PC-3 (cell line): Measurements from ENCODE around the gene IPMK. TPM values are rescaled to one million over a fixed set of nuclear protein-coding genes. Genes with fewer than 3 reads are reported as not detected.

Experiments used
- ATAC-seq: fragments of 200-7000 bp; cut with Tn5 transposase; 2 replicates; pipeline ENCODE4 v1.9.1; 2020; ENCODE audit warnings: mild to moderate bottlenecking, moderate library complexity
- BruUV-seq: library from RNA; stranded (reverse); fragments of 400-500 nt; replicated peaks from 2 replicates; lab custom pipeline; 2021; lab: Mats Ljungman, UMichigan
- CTCF ChIA-PET: fragments of 300-600 bp; sonication (Branson Sonifier 250); formaldehyde crosslinking; loops from one replicate; lab custom pipeline; 2022; ENCODE audit warnings: antibody characterized with exemption; lab: Charles Lee
- POLR2A ChIA-PET: fragments of 300-600 bp; sonication (Branson Sonifier 250); formaldehyde crosslinking; loops from one replicate; lab custom pipeline; 2022; ENCODE audit warnings: antibody characterized with exemption; ENCODE audit not compliant: unreplicated experiment; lab: Charles Lee
- DNase-seq: peaks from one replicate; pipeline ENCODE4 v3.0.0-alpha.2; 2015
- H2AFZ ChIP-seq: fragments of 300-600 bp; sonication (generic); 2 replicates; pipeline ENCODE4 v1.6.0; 2016; ENCODE audit warnings: antibody characterized with exemption, low read length
- H3F3A ChIP-seq: fragments of 300-600 bp; sonication (generic); one replicate; pipeline ENCODE4 v1.6.0; 2017; ENCODE audit warnings: antibody characterized with exemption, low read length, control low read depth, mild to moderate bottlenecking; ENCODE audit not compliant: unreplicated experiment
- H3K27ac ChIP-seq: fragments of 300-600 bp; sonication (generic); 2 replicates; pipeline ENCODE4 v1.5.1; 2016; ENCODE audit warnings: mild to moderate bottlenecking, low read length
- H3K27me3 ChIP-seq: fragments of 300-600 bp; sonication (generic); 2 replicates; pipeline ENCODE4 v1.6.1; 2016; ENCODE audit warnings: low read length, mixed read lengths
- H3K36me3 ChIP-seq: fragments of 300-600 bp; sonication (generic); 2 replicates; pipeline ENCODE4 v1.6.1; 2016; ENCODE audit warnings: low read depth, mixed run types, low read length, mixed read lengths
- H3K4me1 ChIP-seq: fragments of 300-600 bp; sonication (generic); 2 replicates; pipeline ENCODE4 v1.5.1; 2016; ENCODE audit warnings: low read length; ENCODE audit not compliant: insufficient read depth
- H3K4me2 ChIP-seq: fragments of 300-600 bp; sonication (generic); 2 replicates; pipeline ENCODE4 v1.6.0; 2016; ENCODE audit warnings: low read length
- H3K4me3 ChIP-seq: fragments of 300-600 bp; sonication (generic); 2 replicates; pipeline ENCODE4 v1.5.1; 2016; ENCODE audit warnings: mild to moderate bottlenecking, low read length, mixed read lengths
- H3K79me2 ChIP-seq: fragments of 300-600 bp; sonication (generic); 2 replicates; pipeline ENCODE4 v1.6.1; 2017; ENCODE audit warnings: low read length, mixed read lengths
- H3K9ac ChIP-seq: fragments of 300-600 bp; sonication (generic); 2 replicates; pipeline ENCODE4 v1.6.0; 2016; ENCODE audit warnings: mild to moderate bottlenecking, low read length
- H3K9me2 ChIP-seq: fragments of 300-600 bp; sonication (generic); replicated peaks from 2 replicates; pipeline ENCODE4 v1.6.1; 2016; ENCODE audit warnings: mixed run types, low read length, mixed read lengths
- H3K9me3 ChIP-seq: fragments of 300-600 bp; sonication (generic); 2 replicates; pipeline ENCODE4 v1.6.1; 2016; ENCODE audit warnings: low read length, mixed read lengths
- H4K20me1 ChIP-seq: fragments of 300-600 bp; sonication (generic); 2 replicates; pipeline ENCODE4 v1.6.1; 2016; ENCODE audit warnings: low read length, mixed read lengths
- CTCF ChIP-seq: fragments of 300-600 bp; sonication (generic); conservative IDR thresholded peaks from 2 replicates; pipeline ENCODE4 v1.5.1; 2017; ENCODE audit warnings: antibody characterized with exemption, low read depth, mild to moderate bottlenecking, low read length
- EZH2 ChIP-seq: fragments of 300-600 bp; sonication (generic); IDR thresholded peaks from one replicate; pipeline ENCODE4 v1.6.1; 2017; ENCODE audit warnings: antibody characterized with exemption, mild to moderate bottlenecking, low read length; ENCODE audit not compliant: unreplicated experiment
- EZH2phosphoT487 ChIP-seq: fragments of 300-600 bp; sonication (generic); IDR thresholded peaks from 2 replicates; pipeline ENCODE4 v1.6.1; 2018; ENCODE audit warnings: mild to moderate bottlenecking, antibody characterized with exemption, low read length, borderline replicate concordance
- intact Hi-C: fragments of 100-400 bp; cut with micrococcal nuclease; formaldehyde crosslinking; loops from 2 replicates; pipeline ENCODE4 v1.9.0; 2023
- total RNA-seq: library from RNA; depleted of rRNA; stranded (reverse); fragments of >200 nt; gene quantifications from 2 replicates; pipeline ENCODE4 v1.2.3, GENCODE V29; 2014

IPMK gene
- total RNA-seq, 1 experiment from 2014 or later: 7.1 TPM

GRCh38 chr10:58311026-58311425, 43.3 kb upstream of the IPMK start:
- H3K9me3 ChIP-seq: no peaks in the 10 kb centered on the region
- H4K20me1 ChIP-seq: no peaks in the 10 kb centered on the region
- ATAC-seq: no peak
- ChIA-PET POLR2A (no interaction called here), CTCF (no interaction called here)
- no peaks in the 10 kb centered on the region for H3F3A ChIP-seq
- H3K4me1 ChIP-seq: no peaks in the 10 kb centered on the region
- H3K27me3 ChIP-seq: peaks cover 23% of the 10 kb centered on the region; the same call in 1 of the 2 replicates
- no TSS peak for BruUV-seq
- H2AFZ ChIP-seq: no peak overlapping the region
- no peak overlapping the region for H3K4me2 ChIP-seq
- no peaks in the 10 kb centered on the region for H3K79me2 ChIP-seq
- intact Hi-C loops: no loop called here
- no peak overlapping the region for H3K27ac ChIP-seq
- H3K36me3 ChIP-seq: no peaks in the 10 kb centered on the region
- TF ChIP-seq EZH2phosphoT487 (no peak), CTCF (no peak), EZH2 (no peak)
- H3K9ac ChIP-seq: no peak overlapping the region
- DNase-seq: no peak
- H3K4me3 ChIP-seq: no peak overlapping the region
- H3K9me2 ChIP-seq: no peaks in the 10 kb centered on the region

- H3K4me3 ChIP-seq: no peak overlapping the region
- no peak overlapping the region for H3K27ac ChIP-seq
- no peaks in the 10 kb centered on the region for H3K9me3 ChIP-seq
- peaks cover 19% of the 10 kb centered on the region; the same call in 1 of the 2 replicates for H3K27me3 ChIP-seq
- intact Hi-C loops: no loop called here
- ChIA-PET CTCF (no interaction called here), POLR2A (no interaction called here)
- BruUV-seq: no TSS peak
- H2AFZ ChIP-seq: no peak overlapping the region
- DNase-seq (no peak), ATAC-seq (no peak)
- no peaks in the 10 kb centered on the region for H3K79me2 ChIP-seq
- H3F3A ChIP-seq: no peaks in the 10 kb centered on the region
- TF ChIP-seq EZH2phosphoT487 (no peak), CTCF (no peak), EZH2 (no peak)
- no peaks in the 10 kb centered on the region for H4K20me1 ChIP-seq
- H3K36me3 ChIP-seq: no peaks in the 10 kb centered on the region
- H3K9ac ChIP-seq: no peak overlapping the region
- H3K9me2 ChIP-seq: no peaks in the 10 kb centered on the region
- no peak overlapping the region for H3K4me2 ChIP-seq
- H3K4me1 ChIP-seq: no peaks in the 10 kb centered on the region
These were observed 40.0 kb upstream of the IPMK start for GRCh38 chr10:58307676-58308075.

- no peak for ATAC-seq
- POLR2A ChIA-PET: no interaction called here
- intact Hi-C loops: no loop called here
These were observed 38.1 kb upstream of the IPMK start for GRCh38 chr10:58305821-58306220.

More at GRCh38 chr10:58305821-58306220, 38.1 kb upstream of the IPMK start:
- no peak for TF ChIP-seq CTCF
- TF ChIP-seq EZH2: no peak
- Histone ChIP-seq H3K36me3 (no peaks in the 10 kb centered on the region), H3K9ac (no peak overlapping the region), H3K9me3 (no peaks in the 10 kb centered on the region), H3K4me2 (no peak overlapping the region), H2AFZ (no peak overlapping the region), H3K4me1 (no peaks in the 10 kb centered on the region), H3K9me2 (no peaks in the 10 kb centered on the region), H4K20me1 (no peaks in the 10 kb centered on the region), H3K27ac (no peak overlapping the region), H3K27me3 (peaks cover 19% of the 10 kb centered on the region; the same call in 1 of the 2 replicates), H3K79me2 (no peaks in the 10 kb centered on the region), H3F3A (no peaks in the 10 kb centered on the region), H3K4me3 (no peak overlapping the region)
- no peak for DNase-seq
- CTCF ChIA-PET: no interaction called here
- BruUV-seq: no TSS peak
